Small intestine (tissue), 7 donors: Measurements from ENCODE around the gene SLC47A1. TPM values are rescaled to one million over a fixed set of nuclear protein-coding genes. Genes with fewer than 3 reads are reported as not detected.
"Not testable (repeated sequence)": the region's sequence is repeated elsewhere in the genome, so short reads cannot be mapped to it uniquely, and the experiment has no call there.

Experiments
- DNase-seq, 2 donors: peaks; one replicate each; pipeline versions ENCODE4 v3.0.0 to v3.0.0-alpha.2; 2013
- FAIRE-seq: peaks from 2 replicates; lab custom pipeline; 2012; peaks lifted over from hg19 to GRCh38; lab: Jason Lieb, UNC
- H3K27ac ChIP-seq, 3 donors: one replicate each; pipeline ENCODE4 v1.5.1; 2013; ENCODE audit warnings: low read length in 2 of 3, mild to moderate bottlenecking in 2 of 3, control low read depth in 1 of 3, inconsistent platforms in 1 of 3, low read depth in 1 of 3, moderate library complexity in 1 of 3
- H3K27me3 ChIP-seq, 3 donors: one replicate each; pipeline ENCODE4 v1.6.1; 2013; ENCODE audit warnings: low read length in 3 of 3, inconsistent platforms in 1 of 3; ENCODE audit not compliant: control insufficient read depth in 3 of 3, insufficient read depth in 3 of 3
- H3K36me3 ChIP-seq, 3 donors: one replicate each; pipeline ENCODE4 v1.6.1; 2013; ENCODE audit warnings: low read length in 3 of 3, inconsistent platforms in 1 of 3, low read depth in 1 of 3, mild to moderate bottlenecking in 1 of 3, moderate library complexity in 1 of 3; ENCODE audit not compliant: control insufficient read depth in 3 of 3, insufficient read depth in 2 of 3
- H3K4me1 ChIP-seq, 3 donors: one replicate each; pipeline ENCODE4 v1.6.1; 2013; ENCODE audit warnings: low read length in 2 of 3, inconsistent platforms in 1 of 3, low read depth in 1 of 3, mild to moderate bottlenecking in 1 of 3, moderate library complexity in 1 of 3; ENCODE audit not compliant: control insufficient read depth in 3 of 3, insufficient read depth in 2 of 3
- H3K4me3 ChIP-seq, 3 donors: one replicate each; pipeline ENCODE4 v1.5.1; 2013; ENCODE audit warnings: low read length in 3 of 3, control low read depth in 1 of 3, inconsistent platforms in 1 of 3, low read depth in 1 of 3, mild to moderate bottlenecking in 1 of 3, moderate library complexity in 1 of 3
- H3K9me3 ChIP-seq, 2 donors: one replicate each; pipeline ENCODE4 v1.6.1; 2013; ENCODE audit warnings: low read depth in 1 of 2, low read length in 1 of 2; ENCODE audit not compliant: control insufficient read depth in 2 of 2, insufficient read depth in 1 of 2
- WGBS, 3 donors: extraction: QIAGEN DNeasy Blood & Tissue Kit; methylation state at CpG; one replicate each; pipeline ENCODE4 v1.1.7; 2013; 5-methylcytosine and 5-hydroxymethylcytosine counted together
- polyA plus RNA-seq, 4 donors: library from polyadenylated mRNA; stranded (reverse) in 3 of 4; unstranded in 1 of 4; fragments of 200-250 nt in 3 of 4; fragments of 120-200 nt in 1 of 4; gene quantifications; one replicate each; pipeline versions ENCODE4 v1.2.1 to v1.2.3, GENCODE V29; 2013
- donor health status: healthy with polysubstance abuse.
- donor health status: control.
- donor health status: control.
- donor health status: Bipolar disorder and iron deficiency.
- donor health status: healthy.

The SLC47A1 gene
- polyA plus RNA-seq, 4 donors = 0.43 to 4.0 TPM; not detected in 2

DNA sequence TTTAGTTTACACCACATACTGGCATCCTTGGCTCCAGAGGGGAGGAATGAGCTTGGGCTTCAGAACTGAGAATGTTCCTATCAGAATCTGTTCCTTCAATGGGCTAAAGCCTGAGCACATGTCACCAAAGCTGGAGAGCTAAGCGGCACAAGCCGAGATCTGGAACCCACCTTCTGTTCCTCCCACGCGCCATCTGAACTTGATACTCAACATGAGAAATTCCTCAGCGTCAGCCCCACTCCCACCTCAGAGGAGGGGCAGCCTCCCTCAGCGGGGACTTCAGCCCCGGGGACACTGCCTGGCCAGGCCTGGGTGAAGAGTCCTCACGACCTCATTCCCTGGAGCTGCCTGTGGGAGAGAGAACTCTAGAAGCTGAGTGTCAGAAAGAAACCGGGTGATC is 22.8 kb upstream of the SLC47A1 start:
- WGBS, 3 donors = 70 to 77% (median 74%) methylated on average over 9 of the region's 9 CpGs
- H3K27me3 ChIP-seq = no peaks in the 10 kb centered on the region
- H3K36me3 ChIP-seq = no peaks in the 10 kb centered on the region
- no peaks in the 10 kb centered on the region for H3K9me3 ChIP-seq
- no peak for FAIRE-seq
- no peak overlapping the region for H3K4me3 ChIP-seq
- H3K27ac ChIP-seq = no peak overlapping the region
- no peaks in the 10 kb centered on the region for H3K4me1 ChIP-seq
- no peak for DNase-seq

DNA sequence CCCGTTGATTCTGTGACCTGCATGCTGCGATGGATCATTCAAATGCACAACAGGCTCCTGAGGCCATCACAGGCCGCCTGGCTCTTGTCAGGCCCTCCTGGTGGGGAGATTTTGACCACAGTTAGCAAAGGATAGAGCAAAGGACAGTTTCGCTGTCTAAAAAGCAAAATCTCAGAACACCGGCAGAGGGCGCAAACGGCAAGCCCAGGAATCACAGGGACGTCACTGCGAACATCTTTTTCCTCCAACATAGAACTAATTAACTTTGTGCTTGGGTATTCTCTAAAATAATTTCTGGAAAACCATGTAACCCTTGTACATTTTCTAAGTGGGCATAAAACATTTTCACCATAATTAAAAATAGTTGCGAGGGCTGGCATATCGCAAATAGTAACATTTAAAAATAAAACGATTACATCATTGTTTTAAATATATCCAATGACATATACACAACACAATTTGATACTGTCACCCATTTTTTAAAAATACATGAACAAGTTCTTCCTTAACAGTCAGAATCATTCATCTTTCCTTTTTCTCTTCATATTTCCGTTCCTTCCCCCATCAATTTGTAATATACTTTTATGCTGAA is 19.7 kb upstream of the SLC47A1 start:
- H3K27ac ChIP-seq = peak overlapping the region in 1 of 3 donors; percentile 0
- H3K27me3 ChIP-seq = no peaks in the 10 kb centered on the region
- H3K4me1 ChIP-seq = peaks cover 0 to 2% (median 0%) of the 10 kb centered on the region in 3 donors
- no peak for FAIRE-seq
- peak; percentile 70 to 79 for DNase-seq
- H3K36me3 ChIP-seq = no peaks in the 10 kb centered on the region
- no peaks in the 10 kb centered on the region for H3K9me3 ChIP-seq
- H3K4me3 ChIP-seq = no peak overlapping the region
- WGBS, 3 donors = 9 to 14% (median 12%) methylated on average over 13 of the region's 13 CpGs

DNA sequence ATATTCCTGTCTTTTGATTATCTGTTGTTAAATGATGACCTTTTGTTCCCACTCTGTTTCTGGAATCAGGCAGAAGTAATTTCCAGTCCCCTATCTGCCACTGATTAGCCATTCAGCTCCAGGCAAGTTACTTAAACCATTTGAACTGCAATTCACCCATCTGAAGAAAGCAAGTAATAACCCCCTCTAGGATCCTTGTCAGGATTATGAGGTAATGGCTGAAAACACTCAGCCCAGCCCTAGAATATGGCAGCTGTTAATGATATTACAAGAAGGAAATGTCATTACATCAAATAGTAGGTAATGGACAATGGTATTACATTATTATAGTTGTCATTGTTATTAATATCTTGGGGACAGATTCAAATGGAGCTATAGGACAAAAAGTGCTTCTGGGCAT is 16.0 kb upstream of the SLC47A1 start:
- no peaks in the 10 kb centered on the region for H3K9me3 ChIP-seq
- DNase-seq (peak in 1 of 2 donors; percentile 17), FAIRE-seq (no peak)

DNA sequence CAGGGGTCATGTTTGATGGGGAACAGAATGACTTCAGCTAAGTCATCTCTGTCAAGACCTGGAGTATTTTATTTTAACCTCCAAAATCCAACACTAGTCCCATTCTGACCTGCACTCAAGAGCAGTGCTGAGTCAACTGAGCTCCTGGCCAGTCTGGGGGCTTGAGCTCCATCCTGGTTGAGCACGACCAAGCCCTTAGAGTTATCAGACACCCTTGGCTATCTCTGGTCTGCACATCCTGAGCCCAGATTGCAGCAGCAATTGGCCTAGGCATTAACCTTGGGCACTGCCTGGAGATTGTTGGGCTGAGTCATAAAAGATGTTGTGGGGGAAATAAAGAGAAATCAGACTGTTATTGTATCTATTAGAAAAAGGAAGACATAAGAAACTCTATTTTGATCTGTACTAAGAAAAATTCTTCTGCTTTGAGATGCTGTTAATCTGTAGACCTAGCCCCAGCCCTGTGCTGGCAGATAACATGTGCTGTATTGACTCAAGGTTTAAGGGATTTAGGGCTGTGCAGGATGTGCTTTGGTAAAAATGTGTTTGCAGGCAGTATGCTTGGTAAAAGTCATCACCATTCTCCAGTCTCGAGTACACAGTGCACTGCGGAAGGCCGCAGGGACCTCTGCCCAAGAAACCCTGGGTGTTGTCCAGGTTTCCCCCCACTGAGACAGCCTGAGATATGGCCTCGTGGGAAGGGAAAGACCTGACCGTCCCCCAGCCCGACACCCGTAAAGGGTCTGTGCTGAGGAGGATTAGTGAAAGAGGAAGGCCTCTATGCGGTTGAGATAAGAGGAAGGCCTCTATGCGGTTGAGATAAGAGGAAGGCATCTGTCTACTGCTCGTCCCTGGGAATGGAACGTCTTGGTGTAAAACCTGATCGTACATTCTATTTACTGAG is 14.0 kb upstream of the SLC47A1 start:
- peak in 1 of 2 donors; percentile 21 for DNase-seq

More for the DNA sequence above, 16.0 kb upstream of the SLC47A1 start:
- Histone ChIP-seq H3K27me3 (no peaks in the 10 kb centered on the region), H3K27ac (no peak overlapping the region), H3K4me3 (no peak overlapping the region), H3K4me1 (peaks cover 0 to 13% (median 0%) of the 10 kb centered on the region in 3 donors), H3K36me3 (no peaks in the 10 kb centered on the region)

DNA sequence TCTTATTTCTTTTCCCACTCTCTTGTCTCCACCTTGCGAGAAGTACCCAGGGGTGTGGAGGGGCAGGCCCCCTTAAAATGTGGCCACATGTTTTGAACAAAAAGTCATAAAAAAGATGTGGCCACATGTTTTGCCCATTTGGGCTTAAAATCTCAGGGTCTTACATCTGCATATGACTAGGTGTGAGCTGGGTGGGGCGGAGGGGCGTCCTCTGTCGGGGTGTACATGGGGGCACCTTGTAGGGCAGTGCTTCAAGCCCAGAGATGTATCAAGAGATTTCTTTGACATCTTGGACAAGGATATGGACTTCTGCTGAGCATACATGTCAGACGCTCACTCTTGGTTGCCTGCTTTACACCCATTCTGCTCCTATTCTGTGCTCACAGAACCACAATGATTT is 13.0 kb upstream of the SLC47A1 start:
- WGBS, 3 donors = 93 to 98% (median 93%) methylated on average over 5 of the region's 5 CpGs
- no peaks in the 10 kb centered on the region for H3K36me3 ChIP-seq
- no peak for FAIRE-seq

More for the DNA sequence above, 14.0 kb upstream of the SLC47A1 start:
- not testable (repeated sequence) for H3K36me3 ChIP-seq, H3K4me3 ChIP-seq, H3K9me3 ChIP-seq, H3K27ac ChIP-seq, H3K27me3 ChIP-seq, FAIRE-seq
- peaks cover 0 to 13% (median 0%) of the 10 kb centered on the region in 3 donors for H3K4me1 ChIP-seq
- WGBS, 3 donors = 53 to 61% (median 54%) methylated on average over 12 to 13 of the region's 13 CpGs

DNA sequence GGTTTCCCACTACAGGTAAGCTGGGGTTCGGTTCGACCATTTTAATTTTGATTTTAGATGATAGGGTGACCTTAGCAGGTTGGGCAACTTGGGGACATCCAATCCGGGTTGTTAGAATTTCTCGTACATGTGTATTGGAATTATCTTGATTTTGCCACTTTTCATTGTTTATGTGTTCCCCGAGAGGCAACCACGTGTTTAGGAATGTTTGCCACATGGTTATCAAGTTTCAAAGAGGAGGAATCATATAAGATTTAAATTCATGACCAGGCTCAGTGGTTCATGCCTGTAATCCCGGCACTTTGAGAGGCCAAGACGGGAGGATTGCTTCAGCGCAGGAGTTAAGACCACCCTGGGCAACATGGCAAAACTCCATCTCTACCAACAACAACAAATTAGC is 10.0 kb upstream of the SLC47A1 start:
- 84 to 88% (median 87%) methylated on average over 9 of the region's 9 CpGs for WGBS, 3 donors
- Histone ChIP-seq H3K9me3 (no peaks in the 10 kb centered on the region), H3K36me3 (no peaks in the 10 kb centered on the region), H3K27ac (no peak overlapping the region), H3K27me3 (peaks cover 0 to 2% (median 0%) of the 10 kb centered on the region in 3 donors), H3K4me1 (peaks cover 0 to 10% (median 0%) of the 10 kb centered on the region in 3 donors), H3K4me3 (no peak overlapping the region)
- DNase-seq = no peak
- no peak for FAIRE-seq

More for the DNA sequence above, 13.0 kb upstream of the SLC47A1 start:
- no peak for DNase-seq
- no peaks in the 10 kb centered on the region for H3K9me3 ChIP-seq
- no peak overlapping the region for H3K27ac ChIP-seq
- H3K27me3 ChIP-seq = no peaks in the 10 kb centered on the region
- peaks cover 0 to 13% (median 0%) of the 10 kb centered on the region in 3 donors for H3K4me1 ChIP-seq
- H3K4me3 ChIP-seq = no peak overlapping the region

DNA sequence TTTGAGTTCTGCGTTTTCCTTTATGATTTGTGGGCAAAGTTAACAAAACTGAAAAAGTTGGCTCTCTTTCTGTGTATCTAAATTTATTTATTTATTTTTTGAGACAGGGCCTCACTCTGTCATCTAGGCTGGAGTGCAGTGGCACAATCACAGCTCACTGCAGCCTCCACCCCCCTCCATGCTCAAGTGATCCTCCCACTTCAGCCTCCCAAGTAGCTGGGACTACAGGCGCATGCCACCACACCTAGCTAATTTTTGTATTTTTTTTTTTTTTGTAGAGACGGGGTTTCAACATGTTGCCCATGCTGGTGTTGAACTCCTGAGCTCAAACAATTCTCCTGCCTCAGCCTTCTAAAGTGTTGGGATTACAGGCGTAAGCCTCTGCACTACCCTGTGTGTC is 6.7 kb upstream of the SLC47A1 start:
- H3K36me3 ChIP-seq, H3K9me3 ChIP-seq, FAIRE-seq, H3K27me3 ChIP-seq, DNase-seq, H3K27ac ChIP-seq, H3K4me1 ChIP-seq, H3K4me3 ChIP-seq: not testable (repeated sequence)
- whole genome bisulfite sequencing, 3 donors = 92 to 95% (median 93%) methylated on average over 4 of the region's 4 CpGs

DNA sequence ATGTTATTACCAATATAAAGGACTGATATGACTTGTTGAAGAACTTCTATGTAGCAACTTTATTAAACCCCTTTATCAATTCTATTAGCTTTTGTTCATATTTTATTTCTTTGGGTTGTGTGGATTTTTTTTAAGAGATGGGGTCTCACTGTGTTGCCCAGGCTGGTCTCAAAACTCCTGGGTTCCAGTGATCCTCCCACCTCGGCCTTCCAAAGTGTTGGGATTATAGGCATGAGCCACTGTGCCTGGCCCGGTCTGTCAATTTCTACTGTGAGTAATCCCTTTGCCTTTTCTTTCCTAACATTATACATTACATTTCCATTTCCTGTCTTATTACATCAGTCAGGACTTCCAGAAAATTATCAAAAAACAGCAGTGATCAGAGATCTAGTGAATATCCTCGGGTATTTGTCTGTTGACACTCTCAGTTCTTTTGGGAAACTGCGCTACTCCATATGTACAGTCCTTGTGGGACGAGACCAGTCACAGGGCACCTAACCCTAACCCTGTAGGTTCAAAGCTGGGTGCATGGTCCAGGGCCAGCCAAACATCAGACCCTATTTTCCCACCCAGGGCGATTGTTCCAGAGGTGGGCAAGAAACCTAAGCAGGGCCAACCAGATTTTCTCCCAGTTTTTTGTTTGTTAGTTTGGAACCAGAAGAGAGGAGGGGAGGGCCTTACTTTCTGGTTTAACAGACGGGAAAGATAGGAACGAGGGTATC is 1.7 kb upstream of the SLC47A1 start:
- H3K9me3 ChIP-seq = no peaks in the 10 kb centered on the region
- peaks cover 11 to 22% (median 14%) of the 10 kb centered on the region in 3 donors for H3K27me3 ChIP-seq
- FAIRE-seq = no peak
- peaks cover 0 to 6% (median 0%) of the 10 kb centered on the region in 3 donors for H3K4me1 ChIP-seq
- no peaks in the 10 kb centered on the region for H3K36me3 ChIP-seq
- DNase-seq = no peak
- WGBS, 3 donors = 83 to 87% (median 86%) methylated on average over 8 of the region's 8 CpGs
- H3K27ac ChIP-seq = no peak overlapping the region
- H3K4me3 ChIP-seq = no peak overlapping the region
